Superior temporal gyrus (tissue), 1 donor: ENCODE data around the gene RPE.

Experiments
- DNase-seq: peaks from one replicate; pipeline ENCODE4 v3.0.0-alpha.2; 2016; ENCODE audit errors: extremely low spot score

Gene RPE

GRCh38 chr2:210000464-210001324 is 1.7 kb upstream of the RPE start:
- DNase-seq, result no peak

GRCh38 chr2:210003359-210003758 is 921 bp downstream of the RPE start:
- no peak for DNase-seq

GRCh38 chr2:210004881-210005280 is 2.4 kb downstream of the RPE start:
- no peak for DNase-seq

GRCh38 chr2:210007895-210008294 is 5.5 kb downstream of the RPE start:
- DNase-seq, result no peak

- DNase-seq, result no peak
Measured at GRCh38 chr2:210009126-210009525, 6.7 kb downstream of the RPE start.

GRCh38 chr2:210009896-210010295 is 7.5 kb downstream of the RPE start:
- DNase-seq, result no peak

GRCh38 chr2:210020138-210020537 is 17.7 kb downstream of the RPE start:
- DNase-seq, result no peak

GRCh38 chr2:210022824-210023223 is 20.4 kb downstream of the RPE start:
- no peak for DNase-seq

- DNase-seq, result no peak
Measured at GRCh38 chr2:210027608-210028007, 25.2 kb downstream of the RPE start.

GRCh38 chr2:210028178-210028577 is 25.7 kb downstream of the RPE start:
- DNase-seq, result no peak

GRCh38 chr2:210034087-210034683 is 31.7 kb downstream of the RPE start:
- DNase-seq, result no peak

GRCh38 chr2:210035679-210036078 is 33.2 kb downstream of the RPE start:
- DNase-seq, result no peak

GRCh38 chr2:210038078-210038477 is 35.6 kb downstream of the RPE start:
- DNase-seq, result no peak

- no peak for DNase-seq
Measured at GRCh38 chr2:210046851-210047500, 44.5 kb downstream of the RPE start.

- DNase-seq, result no peak
Measured at GRCh38 chr2:210049831-210050230, 47.4 kb downstream of the RPE start.

GRCh38 chr2:210050885-210051284 is 48.4 kb downstream of the RPE start:
- DNase-seq, result no peak

- no peak for DNase-seq
Measured at GRCh38 chr2:210054696-210055095, 52.3 kb downstream of the RPE start.

GRCh38 chr2:210055825-210056224 is 53.4 kb downstream of the RPE start:
- DNase-seq, result no peak

- no peak for DNase-seq
Measured at GRCh38 chr2:210063306-210063705, 60.9 kb downstream of the RPE start.
